ENCODE data around the gene MYH6. TPM values are rescaled to one million over a fixed set of nuclear protein-coding genes. Genes with fewer than 3 reads are reported as not detected.

The MYH6 gene
- total RNA-seq, 1 donor from 2014 or later, result not detected

DNA sequence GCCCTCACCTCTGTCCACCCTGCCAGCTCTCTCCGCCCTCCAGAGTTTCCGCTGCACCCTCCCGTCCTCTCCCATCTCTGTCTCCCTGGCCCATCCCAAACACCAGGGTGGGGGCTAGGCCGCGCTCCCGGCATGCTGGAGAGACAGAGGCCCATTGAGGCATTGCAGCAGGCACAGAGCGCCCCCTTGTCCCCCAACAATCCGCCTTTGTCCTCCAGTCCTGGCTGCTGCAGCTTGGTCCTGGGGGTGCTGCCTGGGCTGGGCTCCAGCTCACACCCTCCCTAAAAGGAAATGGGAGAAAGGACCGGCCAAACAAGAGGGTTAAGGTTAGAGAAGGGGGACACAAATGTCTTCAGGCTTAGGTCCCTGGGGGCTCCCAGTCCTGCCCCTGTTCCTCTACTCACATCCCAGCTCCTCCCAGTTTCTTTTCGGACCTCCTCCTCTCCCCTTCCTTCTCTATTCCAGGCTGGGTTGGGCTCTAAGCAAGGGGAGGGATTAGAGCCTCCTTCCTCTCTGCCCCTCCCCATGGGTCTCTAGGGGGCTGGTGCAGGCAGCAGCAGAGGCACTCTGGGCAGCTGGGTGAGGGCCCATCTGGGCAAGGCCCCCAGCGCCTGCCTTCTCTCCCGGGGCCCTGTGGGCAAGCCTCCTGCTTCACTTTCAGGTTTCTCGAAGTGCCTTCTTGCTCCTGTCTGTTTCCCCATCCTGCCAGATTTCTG is 31.4 kb downstream of the MYH6 start, which contains the start of gene CMTM5:
Gene CMTM5 (plus strand): TSS at position 565 of the 716 bp plus-strand sequence. CDS start 206 bp downstream, outside the sequence.
- TF ChIP-seq, protein P1, sequence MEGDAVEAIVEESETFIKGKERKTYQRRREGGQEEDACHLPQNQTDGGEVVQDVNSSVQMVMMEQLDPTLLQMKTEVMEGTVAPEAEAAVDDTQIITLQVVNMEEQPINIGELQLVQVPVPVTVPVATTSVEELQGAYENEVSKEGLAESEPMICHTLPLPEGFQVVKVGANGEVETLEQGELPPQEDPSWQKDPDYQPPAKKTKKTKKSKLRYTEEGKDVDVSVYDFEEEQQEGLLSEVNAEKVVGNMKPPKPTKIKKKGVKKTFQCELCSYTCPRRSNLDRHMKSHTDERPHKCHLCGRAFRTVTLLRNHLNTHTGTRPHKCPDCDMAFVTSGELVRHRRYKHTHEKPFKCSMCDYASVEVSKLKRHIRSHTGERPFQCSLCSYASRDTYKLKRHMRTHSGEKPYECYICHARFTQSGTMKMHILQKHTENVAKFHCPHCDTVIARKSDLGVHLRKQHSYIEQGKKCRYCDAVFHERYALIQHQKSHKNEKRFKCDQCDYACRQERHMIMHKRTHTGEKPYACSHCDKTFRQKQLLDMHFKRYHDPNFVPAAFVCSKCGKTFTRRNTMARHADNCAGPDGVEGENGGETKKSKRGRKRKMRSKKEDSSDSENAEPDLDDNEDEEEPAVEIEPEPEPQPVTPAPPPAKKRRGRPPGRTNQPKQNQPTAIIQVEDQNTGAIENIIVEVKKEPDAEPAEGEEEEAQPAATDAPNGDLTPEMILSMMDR (conservative IDR thresholded peaks at IDR 0.05; ENCODE audit: low read depth, low read length), result no peak
- no peak for DNase-seq (ENCODE audit: low read depth)
- no peak within 1 kb of the TSS for H3K4me3 ChIP-seq (ENCODE audit: low read depth, low read length)

DNA sequence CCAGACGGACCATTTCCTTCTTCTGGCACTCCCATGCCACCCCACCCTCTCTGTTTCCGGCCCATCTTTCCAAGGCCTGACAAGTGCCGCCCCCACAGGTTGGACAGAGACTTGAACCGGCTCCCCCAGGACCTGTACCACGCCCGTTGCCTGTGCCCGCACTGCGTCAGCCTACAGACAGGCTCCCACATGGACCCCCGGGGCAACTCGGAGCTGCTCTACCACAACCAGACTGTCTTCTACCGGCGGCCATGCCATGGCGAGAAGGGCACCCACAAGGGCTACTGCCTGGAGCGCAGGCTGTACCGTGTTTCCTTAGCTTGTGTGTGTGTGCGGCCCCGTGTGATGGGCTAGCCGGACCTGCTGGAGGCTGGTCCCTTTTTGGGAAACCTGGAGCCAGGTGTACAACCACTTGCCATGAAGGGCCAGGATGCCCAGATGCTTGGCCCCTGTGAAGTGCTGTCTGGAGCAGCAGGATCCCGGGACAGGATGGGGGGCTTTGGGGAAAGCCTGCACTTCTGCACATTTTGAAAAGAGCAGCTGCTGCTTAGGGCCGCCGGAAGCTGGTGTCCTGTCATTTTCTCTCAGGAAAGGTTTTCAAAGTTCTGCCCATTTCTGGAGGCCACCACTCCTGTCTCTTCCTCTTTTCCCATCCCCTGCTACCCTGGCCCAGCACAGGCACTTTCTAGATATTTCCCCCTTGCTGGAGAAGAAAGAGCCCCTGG is 32.4 kb downstream of the MYH6 start:
- H3K4me3 ChIP-seq (ENCODE audit: low read depth, low read length), result no peak overlapping the region
- TF ChIP-seq, protein P1 (conservative IDR thresholded peaks at IDR 0.05; ENCODE audit: low read depth, low read length), result no peak
- no peak for DNase-seq (ENCODE audit: low read depth)

DNA sequence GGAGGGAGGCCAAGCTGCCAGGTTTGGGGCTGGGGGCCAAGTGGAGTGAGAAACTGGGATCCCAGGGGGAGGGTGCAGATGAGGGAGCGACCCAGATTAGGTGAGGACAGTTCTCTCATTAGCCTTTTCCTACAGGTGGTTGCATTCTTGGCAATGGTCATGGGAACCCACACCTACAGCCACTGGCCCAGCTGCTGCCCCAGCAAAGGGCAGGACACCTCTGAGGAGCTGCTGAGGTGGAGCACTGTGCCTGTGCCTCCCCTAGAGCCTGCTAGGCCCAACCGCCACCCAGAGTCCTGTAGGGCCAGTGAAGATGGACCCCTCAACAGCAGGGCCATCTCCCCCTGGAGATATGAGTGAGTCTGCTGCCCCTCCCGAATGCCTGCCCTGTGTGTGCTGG is 35.0 kb downstream of the MYH6 start:
- TF ChIP-seq, protein P1 (conservative IDR thresholded peaks at IDR 0.05; ENCODE audit: low read depth, low read length), result no peak
- DNase-seq (ENCODE audit: low read depth), result no peak

DNA sequence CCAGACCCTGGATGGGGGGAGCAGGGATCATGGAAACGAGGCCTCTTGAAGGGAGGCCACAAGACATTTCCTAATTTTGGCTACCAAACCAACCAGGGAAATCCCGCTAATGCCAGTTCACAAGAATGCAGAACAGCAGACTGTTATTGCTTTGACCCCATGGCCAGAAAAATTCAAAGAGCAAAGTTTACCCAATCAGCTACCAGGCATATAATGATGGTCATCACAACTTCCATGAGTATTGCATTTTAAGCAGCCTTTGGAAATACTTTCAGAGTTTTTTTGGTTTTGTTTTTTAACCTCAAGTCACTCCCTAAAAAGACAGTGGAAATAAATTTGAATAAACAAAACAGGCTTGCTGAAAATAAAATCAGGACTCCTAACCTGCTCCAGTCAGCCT is 35.6 kb downstream of the MYH6 start, which contains the start of gene IL25:
Gene IL25 (plus strand): TSS at position 301 of the 400 bp plus-strand sequence.
- DNase-seq (ENCODE audit: low read depth), result no peak
- TF ChIP-seq, protein P1 (conservative IDR thresholded peaks at IDR 0.05; ENCODE audit: low read depth, low read length), result no peak
- H3K4me3 ChIP-seq (ENCODE audit: low read depth, low read length), result no peak within 1 kb of the TSS

More for the DNA sequence above, 35.0 kb downstream of the MYH6 start:
- no peak overlapping the region for H3K4me3 ChIP-seq (ENCODE audit: low read depth, low read length)

DNA sequence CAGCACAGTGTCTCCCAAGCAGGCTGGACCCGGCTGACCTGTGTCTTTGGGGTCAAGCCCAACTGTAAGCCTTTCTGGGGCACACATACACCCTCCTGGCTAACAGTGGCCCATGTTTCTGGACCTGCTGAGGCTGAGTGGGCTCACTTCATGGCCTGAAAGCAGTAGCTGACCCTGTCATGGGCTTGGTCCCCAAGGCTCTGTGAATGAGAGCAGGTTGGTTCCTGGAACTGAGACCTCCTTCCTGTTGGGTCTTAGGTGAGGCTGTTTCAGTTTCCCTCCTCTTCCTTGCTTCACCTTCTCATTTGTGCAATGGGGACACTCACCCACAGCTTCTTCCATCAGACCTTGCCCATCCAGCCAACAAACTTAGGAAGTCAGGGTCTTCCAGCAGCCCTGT is 36.2 kb downstream of the MYH6 start:
- no peak for DNase-seq (ENCODE audit: low read depth)
- no peak overlapping the region for H3K4me3 ChIP-seq (ENCODE audit: low read depth, low read length)
- TF ChIP-seq, protein P1 (conservative IDR thresholded peaks at IDR 0.05; ENCODE audit: low read depth, low read length), result no peak

DNA sequence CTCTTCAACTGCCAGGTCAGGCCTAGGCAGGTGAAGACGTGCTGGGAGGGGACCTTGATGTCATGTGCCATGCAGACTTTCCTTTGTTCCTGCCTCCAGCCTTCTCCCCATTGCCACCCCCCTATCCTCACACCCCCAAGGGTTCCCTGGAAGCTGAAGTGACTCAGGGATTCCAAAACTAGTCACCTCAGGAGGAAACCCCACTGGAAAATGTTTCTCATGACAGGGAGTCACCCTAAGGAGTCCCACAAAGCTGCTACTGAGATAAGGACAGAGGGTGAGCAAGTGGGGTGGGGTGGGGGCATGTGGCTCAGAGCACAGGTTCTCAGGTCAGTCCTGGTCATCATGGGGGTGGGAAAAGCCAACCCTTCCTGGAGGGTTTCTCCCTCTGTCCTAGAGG is 37.9 kb downstream of the MYH6 start:
- no peak for DNase-seq (ENCODE audit: low read depth)
- H3K4me3 ChIP-seq (ENCODE audit: low read depth, low read length), result no peak overlapping the region
- TF ChIP-seq, protein P1 (conservative IDR thresholded peaks at IDR 0.05; ENCODE audit: low read depth, low read length), result no peak
